Femur (tissue), 1 donor: ENCODE measurements around the gene KIF22.

Experiments
- DNase-seq: peaks from one replicate; pipeline ENCODE4 v3.0.0-alpha.2; 2017

KIF22 gene

DNA sequence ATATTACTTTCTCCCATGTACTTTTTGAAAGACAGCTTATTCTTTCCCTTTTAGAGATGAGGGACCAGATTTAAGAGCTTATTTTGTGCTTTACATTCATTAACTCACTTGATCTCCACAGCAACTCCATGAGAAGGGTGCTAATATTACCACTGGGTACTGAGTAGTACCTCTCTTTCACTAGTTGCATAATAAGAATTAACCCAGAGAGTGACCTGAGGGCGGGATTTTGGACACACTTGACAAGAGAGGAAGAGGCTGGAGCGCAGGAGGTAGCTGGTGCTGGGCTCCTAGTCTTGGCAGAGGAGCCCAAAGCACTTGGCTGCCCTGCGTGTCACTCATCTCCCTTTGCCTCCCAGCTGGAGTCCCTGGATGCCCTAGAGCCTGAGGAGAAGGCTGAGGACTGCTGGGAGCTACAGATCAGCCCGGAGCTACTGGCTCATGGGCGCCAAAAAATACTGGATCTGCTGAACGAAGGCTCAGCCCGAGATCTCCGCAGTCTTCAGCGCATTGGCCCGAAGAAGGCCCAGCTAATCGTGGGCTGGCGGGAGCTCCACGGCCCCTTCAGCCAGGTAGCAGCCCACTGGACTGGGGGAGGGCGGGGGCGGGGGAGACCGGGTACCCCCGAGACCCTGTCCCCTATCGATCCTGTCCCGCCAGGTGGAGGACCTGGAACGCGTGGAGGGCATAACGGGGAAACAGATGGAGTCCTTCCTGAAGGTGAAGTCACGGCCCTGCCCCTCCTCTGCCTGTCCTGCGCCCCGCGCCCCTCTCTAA is 14.1 kb downstream of the KIF22 start:
- no peak for DNase-seq

DNA sequence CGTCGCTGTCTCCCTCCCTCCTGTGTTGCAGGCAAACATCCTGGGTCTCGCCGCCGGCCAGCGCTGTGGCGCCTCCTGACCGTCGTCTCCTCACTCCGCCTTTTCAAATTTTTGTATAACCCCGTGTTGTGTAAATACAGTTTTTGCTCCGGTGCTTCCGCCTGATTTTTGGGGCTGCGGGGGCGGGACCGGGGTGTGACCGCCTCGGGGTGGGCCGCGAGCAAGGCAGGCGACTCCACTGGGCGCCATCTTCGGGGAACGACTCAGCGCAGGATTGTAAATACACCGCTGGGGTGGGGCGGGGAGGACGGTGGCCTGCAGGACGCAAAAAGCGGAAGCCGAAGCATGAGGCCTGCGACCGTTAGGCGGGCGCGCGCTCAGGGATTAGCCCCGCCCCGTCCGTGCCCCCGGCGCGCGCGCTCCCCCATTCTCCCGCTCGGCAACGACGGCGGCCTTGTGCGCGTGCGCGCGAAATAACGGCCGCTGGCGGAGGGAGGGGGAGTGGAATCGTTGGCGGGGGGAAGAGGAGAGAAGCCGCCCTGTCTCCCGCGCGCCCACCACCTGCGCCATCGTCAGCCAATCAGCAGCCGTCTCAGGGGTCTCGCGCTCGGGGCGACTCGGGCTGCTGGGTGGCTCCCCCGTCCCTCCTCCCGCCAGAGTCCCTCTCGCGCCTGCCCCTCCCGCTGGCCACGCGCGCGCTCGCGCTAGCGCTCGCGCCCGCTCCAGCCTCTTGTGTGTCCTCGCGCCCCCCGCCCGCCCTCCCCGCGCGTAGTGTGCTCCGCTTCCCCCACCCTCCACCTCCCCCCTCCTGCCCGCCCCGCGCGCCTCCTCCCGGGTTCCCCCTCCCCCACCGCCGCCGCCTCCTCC is 14.9 kb downstream of the KIF22 start:
- DNase-seq: peak; percentile 98

DNA sequence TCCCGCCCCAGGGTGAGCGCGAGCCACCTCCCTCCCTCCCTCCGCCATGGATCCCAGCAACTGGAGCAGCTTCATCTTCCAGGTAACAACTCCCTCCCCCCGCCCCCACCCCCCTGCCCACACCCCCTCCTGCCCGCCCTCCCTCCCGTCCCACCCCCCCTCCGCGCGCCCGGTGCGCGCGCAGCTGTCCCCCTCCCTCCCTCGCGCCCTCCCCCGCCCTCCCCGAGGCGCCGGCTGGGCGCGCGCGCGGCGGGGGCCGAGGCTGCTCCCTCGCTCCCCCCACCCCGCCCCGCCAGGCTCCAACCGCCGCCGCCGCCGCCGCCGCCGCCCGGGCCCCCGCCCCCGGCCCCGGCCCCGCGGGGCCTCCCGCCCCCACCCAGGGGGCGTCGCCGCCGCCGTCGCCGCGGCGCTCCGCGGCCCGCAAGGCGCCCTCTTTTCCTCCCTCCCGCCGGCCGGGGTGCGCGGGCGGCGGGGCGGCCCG is 15.6 kb downstream of the KIF22 start, which contains the start of gene MAZ:
TSS of gene MAZ (plus strand) at position 431 of the 481 bp plus-strand sequence. CDS start 173 bp downstream, outside the sequence.
- no peak for DNase-seq

DNA sequence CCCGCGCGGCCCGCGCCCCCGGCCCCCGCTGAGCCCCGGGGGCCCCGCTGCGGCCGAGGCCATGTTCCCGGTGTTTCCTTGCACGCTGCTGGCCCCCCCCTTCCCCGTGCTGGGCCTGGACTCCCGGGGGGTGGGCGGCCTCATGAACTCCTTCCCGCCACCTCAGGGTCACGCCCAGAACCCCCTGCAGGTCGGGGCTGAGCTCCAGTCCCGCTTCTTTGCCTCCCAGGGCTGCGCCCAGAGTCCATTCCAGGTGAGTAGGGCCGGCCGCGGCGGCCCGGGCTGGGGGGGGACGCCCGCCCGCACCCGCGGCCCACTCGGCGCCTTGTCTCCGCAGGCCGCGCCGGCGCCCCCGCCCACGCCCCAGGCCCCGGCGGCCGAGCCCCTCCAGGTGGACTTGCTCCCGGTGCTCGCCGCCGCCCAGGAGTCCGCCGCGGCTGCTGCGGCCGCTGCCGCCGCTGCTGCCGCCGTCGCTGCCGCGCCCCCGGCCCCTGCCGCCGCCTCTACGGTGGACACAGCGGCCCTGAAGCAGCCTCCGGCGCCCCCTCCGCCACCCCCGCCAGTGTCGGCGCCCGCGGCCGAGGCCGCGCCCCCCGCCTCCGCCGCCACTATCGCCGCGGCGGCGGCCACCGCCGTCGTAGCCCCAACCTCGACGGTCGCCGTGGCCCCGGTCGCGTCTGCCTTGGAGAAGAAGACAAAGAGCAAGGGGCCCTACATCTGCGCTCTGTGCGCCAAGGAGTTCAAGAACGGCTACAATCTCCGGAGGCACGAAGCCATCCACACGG is 16.3 kb downstream of the KIF22 start:
- peak; percentile 79 for DNase-seq

DNA sequence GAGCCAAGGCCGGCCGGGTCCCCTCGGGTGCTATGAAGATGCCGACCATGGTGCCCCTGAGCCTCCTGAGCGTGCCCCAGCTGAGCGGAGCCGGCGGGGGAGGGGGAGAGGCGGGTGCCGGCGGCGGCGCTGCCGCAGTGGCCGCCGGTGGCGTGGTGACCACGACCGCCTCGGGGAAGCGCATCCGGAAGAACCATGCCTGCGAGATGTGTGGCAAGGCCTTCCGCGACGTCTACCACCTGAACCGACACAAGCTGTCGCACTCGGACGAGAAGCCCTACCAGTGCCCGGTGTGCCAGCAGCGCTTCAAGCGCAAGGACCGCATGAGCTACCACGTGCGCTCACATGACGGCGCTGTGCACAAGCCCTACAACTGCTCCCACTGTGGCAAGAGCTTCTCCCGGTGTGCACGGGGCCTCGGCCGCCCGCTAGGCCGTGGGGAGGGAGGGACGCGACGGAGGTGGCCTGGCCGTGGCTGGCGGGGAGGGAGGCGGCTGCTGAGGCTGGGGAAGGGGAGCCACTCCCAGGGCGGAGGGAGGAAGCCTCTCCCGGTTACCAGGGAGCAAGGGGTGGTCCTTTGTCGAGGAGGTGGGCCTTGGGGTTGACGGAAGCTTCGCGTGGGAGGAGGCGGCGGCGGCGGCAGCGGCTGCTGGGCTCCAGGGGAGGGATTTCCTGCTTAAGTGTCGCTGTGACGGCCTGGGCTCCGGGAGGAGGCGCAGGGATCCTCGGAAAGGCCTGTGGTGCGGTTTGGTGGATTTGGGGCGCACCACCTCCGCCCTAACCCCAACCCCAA is 17.1 kb downstream of the KIF22 start:
- peak; percentile 94 for DNase-seq

DNA sequence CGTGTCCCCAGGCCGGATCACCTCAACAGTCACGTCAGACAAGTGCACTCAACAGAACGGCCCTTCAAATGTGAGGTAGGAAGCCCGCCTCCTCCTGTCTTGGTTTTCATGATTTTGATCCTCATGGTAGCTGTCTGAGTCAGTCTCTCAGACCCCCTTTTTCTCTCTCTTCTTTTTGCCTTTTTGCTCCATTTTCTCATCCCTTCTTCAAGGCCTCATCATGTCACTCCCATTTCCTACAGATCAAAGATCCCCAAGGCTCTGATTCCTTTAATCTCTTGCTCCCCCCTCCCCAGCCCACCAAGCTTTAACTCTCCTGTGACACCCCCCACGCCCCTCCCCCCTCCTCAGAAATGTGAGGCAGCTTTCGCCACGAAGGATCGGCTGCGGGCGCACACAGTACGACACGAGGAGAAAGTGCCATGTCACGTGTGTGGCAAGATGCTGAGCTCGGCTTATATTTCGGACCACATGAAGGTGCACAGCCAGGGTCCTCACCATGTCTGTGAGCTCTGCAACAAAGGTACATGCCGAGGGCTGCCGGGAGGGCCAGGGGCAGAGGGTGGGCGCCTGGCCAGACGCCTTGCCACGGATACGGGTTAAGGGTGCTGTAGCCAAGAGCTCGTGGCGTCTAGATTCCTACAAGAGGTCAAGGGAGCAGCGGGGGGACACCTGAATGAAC is 17.8 kb downstream of the KIF22 start:
- DNase-seq: no peak

DNA sequence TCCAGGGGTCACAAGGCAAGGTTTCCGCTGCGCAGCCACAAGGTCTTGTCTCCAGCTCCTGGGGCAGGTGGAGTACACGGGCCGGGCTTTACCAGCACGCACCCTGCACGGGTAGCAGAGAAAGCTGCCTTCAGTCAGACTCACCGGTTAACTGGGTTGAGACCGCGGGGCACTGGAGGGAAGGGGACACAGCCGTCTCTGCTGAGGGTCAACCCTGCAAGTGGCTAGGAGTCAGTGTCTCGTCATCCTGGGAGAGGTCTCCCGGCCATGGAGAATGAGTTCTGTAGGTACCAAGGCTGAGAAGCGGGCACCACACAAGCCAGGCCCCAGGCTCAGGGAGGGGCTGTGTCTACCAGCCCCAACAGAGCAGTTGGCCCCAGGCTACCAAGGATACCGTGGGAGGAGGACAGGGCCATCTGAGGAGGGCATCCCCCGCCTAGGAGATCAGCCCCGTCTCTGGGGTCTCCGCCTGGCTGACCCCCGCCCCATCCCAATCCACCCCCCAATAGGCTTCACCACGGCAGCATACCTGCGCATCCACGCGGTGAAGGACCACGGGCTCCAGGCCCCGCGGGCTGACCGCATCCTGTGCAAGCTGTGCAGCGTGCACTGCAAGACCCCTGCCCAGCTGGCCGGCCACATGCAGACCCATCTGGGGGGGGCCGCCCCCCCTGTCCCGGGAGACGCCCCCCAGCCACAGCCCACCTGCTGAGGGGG is 18.6 kb downstream of the KIF22 start:
- DNase-seq: no peak

DNA sequence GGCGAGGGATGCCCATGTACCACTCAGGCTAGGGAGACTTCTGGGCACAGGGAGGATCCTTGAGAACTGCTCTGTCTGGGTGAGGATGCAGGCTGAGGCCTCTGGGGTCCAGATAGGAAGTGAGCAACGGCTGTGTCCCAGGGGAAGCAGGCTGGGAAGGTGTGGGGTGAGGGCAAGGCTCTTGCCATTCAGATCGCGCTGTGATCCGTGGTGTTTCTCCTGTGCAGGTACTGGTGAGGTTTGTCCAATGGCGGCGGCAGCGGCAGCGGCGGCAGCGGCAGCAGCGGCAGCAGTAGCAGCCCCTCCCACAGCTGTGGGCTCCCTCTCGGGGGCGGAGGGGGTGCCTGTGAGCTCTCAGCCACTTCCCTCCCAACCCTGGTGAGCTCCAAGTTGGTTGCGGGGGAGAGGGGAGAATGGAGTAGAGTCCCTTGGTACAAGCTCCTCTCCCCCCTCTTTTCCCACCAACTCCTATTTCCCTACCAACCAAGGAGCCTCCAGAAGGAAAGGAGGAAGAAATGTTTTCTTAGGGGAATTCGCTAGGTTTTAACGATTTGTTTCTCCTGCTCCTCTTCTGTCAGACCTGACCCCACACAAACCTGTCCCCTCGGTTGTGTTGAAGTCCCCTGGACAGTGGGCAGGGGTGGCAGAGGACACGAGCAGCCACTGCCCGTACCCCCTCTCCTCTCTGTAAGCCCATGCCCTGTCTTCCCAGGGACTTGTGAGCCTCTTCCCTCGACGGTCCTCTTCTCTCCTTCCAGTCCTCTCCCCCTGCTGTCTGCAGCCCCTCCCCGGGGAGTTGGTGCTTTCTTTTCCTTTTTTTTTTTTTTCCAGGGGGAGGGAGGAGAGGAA is 19.5 kb downstream of the KIF22 start:
- DNase-seq: no peak

DNA sequence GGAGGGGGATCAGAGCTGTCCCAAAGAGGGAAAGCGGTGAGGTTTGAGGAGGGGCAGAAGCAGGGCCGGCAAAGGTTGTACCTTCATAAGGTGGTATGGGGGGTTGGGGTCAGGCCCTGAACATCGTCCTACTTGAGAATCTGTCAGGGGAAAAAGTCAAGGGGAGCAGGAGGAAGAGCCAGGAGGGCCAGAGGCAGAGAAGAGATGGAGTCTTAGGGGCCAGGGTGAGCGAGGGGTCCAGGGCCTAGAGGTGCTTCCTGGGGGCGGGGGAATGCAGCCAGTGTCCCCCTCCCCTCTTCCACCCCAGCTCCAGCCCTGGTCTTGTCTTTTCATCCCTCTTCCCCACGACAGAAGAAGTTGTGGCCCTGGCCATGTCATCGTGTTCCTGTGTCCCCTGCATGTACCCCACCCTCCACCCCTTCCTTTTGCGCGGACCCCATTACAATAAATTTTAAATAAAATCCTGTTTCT is 20.2 kb downstream of the KIF22 start:
- DNase-seq: no peak

DNA sequence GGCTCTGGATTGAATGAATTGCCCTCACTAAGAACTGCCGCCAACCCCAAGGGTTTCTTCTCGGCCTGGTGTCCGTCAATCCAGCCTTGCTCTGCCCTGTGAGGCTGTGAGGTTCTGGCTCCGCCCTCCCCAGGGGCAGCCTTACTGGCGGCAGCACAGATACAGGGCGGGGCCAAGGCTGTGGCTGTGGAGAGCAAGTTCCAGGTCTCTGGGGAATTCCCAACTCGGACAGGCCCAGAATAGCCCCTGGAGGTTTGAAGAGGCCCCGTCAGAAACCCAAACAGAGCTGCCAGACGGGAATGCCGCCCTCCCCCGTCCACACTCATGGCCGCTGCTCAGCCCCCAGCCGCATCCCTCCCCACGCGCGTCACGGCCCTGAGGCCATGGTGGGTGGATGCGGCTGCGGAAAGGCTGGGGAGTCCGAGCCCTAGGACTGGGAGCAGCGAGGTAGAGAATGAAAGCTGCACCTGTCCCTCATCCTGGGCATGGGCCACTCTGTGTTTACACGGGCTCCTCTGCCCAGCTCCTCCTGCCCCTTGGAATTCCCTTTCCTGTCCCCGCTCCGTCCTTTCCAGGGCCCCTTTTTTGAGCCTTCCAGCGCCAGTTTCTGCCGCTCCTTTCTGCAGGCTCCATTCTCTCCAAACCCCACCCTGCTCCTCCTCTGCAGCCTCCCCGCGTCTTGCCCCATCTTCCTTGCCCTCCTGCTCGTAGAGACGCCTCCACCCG is 20.8 kb downstream of the KIF22 start:
- DNase-seq: peak; percentile 95

DNA sequence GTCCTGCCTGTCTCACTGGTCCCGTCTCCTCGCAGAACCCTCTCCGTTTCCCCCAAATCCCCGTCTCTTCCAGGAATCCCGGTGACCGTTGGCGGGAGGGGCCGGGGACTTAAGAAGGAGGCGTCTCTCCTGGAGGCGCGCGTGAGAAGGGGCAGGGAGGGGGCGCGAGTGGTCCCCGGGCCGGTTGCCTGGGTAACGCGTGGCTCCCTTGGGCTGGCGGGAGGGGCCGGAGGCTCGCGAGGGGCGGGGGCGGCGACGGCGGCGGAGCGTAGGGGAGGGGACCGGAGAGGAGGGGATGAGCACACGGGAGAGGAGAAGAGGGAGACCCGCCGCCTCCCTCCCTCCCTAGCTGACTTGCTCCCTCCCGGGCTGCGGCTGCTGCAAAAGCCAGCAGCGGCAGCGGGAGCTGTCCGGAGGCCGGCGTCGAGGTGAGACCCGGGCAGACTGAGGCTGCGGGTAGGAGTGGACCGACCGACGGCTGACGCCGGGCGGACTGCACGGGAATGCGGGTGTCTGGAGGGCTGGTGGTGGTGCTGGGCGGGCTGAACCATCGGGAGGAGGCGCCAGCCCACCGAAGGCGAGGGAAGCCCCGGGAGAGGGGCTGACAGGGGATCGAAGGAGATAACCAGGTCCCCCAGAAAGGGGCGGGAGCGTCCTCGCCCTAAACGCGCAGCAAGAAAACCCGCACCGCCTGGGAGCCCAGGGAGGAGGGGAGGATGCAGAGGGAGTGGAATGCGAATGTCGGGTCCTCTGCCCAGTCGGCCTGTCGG is 21.5 kb downstream of the KIF22 start, which contains the start of gene PRRT2:
TSS of gene PRRT2 (plus strand) at position 298 of the 770 bp plus-strand sequence. CDS start 862 bp downstream, outside the sequence.
- peak; percentile 92 for DNase-seq

DNA sequence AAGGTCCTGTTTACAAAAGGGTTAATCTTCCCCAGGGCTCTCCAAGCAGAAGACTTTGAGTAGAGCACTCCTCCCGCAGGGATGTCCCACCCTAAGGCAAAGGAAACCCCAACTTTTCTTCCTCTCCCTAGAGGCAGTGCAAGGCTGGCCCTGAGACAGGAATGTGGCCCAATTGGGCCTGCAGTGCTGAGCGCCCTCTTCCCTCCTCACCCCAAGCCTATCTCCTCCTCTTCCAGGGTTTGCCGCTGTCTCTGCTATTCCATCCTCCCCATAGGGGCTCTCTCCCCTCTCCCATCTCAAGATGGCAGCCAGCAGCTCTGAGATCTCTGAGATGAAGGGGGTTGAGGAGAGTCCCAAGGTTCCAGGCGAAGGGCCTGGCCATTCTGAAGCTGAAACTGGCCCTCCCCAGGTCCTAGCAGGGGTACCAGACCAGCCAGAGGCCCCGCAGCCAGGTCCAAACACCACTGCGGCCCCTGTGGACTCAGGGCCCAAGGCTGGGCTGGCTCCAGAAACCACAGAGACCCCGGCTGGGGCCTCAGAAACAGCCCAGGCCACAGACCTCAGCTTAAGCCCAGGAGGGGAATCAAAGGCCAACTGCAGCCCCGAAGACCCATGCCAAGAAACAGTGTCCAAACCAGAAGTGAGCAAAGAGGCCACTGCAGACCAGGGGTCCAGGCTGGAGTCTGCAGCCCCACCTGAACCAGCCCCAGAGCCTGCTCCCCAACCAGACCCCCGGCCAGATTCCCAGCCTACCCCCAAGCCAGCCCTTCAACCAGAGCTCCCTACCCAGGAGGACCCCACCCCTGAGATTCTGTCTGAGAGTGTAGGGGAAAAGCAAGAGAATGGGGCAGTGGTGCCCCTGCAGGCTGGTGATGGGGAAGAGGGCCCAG is 22.4 kb downstream of the KIF22 start:
- no peak for DNase-seq

DNA sequence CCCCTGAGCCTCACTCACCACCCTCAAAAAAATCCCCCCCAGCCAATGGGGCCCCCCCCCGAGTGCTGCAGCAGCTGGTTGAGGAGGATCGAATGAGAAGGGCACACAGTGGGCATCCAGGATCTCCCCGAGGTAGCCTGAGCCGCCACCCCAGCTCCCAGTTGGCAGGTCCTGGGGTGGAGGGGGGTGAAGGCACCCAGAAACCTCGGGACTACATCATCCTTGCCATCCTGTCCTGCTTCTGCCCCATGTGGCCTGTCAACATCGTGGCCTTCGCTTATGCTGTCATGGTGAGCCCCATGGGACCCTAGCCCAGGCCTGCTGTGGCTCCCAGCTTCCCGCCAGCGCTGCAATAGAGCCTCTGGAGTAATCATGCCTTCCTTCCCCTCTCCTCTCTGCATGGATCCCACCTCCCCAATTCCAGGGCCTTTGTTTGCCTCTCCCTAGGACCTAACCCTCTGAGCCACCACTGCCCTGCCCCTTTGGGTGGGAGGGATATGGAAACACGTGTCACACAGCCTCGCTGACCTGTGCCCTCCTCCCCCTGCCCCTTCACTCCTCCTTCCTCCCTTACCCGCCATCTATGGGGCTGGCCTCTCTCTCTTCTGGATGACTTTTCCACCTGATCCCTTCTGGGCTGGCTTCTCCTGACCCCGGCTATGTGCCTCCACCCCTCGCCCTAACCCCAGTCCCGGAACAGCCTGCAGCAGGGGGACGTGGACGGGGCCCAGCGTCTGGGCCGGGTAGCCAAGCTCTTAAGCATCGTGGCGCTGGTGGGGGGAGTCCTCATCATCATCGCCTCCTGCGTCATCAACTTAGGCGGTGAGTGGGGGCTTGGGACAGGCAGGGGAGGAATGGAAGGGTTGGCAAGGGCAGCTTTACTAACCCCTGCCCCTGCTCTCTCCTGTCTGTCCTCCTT is 23.4 kb downstream of the KIF22 start:
- no peak for DNase-seq

DNA sequence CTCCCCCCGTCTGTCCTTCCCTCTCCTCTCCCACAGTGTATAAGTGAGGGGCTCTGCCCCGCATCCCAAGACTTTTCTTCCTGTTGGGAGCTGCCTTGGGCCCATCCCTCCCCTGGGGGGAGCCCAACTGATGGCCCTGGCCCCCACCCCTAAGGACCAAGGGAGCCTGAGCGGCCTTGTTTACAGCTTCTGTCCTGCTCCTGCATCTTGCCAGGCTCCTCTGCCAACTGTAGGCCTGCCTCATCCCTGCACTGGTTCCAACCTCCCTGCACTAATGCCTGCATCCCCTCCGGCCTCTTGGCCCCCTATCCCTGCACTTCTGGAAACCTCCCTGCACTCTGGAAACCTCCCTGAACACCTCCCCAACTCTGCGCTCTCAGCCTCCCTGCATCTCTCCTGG is 24.0 kb downstream of the KIF22 start:
- DNase-seq: no peak

DNA sequence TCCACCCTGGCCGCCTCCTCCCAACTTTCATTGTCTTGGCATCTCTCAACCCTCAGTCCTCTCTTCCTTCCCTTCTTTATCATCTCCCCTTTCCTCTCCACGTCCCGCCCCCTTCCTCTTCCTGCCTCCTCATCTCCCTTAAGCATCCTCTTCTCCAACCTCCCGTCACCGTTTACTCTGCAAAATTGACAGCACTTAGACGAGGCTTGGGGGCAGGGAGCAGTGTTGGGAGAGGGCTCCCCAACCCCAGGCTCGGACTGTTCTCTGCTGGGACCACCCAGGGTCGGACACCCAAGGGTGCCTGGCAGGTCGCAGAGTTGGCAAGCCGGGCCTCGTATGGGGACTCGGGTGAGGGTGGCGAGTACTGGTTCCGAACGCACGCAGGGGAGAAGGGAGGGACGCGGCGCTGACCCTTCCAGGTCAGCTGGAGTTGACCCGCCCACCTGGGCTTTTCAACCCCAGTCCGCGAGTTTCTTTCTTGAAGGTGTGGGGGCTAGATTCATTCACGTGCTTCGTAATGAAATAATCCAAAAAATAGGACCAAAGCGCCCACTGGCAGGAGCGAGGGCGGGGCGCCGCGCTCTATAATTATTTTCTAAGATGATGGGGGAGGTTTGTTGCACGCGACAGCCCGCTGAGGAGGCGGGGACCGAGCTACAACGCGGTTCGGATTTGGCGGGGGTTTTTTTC is 24.6 kb downstream of the KIF22 start:
- no peak for DNase-seq
